ENCODE data around the gene IDUA. TPM values are rescaled to one million over a fixed set of nuclear protein-coding genes. Genes with fewer than 3 reads are reported as not detected.

The IDUA gene
- total RNA-seq, 1 experiment from 2014 or later = 35.0 TPM

DNA sequence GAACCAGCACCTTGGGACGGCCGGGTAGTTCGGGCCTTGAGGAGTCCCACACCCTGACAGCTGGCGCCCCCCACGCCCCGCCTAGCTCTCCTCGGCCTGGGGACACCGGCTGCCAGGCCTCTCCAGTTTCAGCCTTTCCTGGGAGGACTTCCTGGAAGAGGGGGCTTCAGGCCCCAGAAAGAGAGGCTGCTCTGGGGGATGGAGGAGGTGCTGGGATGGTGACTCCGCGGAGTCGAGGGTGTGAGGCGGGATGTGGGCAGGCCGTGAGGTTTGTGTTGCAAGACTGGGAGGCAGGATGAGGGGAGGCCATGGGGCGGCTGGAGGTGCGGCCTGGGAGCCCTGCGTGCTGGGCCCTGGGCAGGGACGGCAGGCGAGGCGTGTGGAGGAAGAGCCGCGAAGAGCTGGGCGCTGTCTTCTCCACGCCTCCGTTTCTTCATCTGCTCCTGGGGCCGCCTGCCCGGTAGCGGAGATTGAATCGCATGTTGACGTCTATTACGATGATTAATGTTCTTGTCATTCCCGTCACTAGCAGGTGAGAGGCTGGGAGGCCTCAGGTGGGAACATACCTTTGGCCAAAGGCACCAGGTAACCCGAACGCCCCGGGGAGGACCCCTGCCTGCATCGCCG is 23.7 kb downstream of the IDUA start:
- CTCF ChIA-PET = interaction anchor here (0.5 to 1.1 kb wide), 5 partner anchors 23 to 340 kb away, joined by 3 to 4 read pairs (median 3); no protein-coding TSS in a partner anchor
- TF ChIP-seq, protein P1, sequence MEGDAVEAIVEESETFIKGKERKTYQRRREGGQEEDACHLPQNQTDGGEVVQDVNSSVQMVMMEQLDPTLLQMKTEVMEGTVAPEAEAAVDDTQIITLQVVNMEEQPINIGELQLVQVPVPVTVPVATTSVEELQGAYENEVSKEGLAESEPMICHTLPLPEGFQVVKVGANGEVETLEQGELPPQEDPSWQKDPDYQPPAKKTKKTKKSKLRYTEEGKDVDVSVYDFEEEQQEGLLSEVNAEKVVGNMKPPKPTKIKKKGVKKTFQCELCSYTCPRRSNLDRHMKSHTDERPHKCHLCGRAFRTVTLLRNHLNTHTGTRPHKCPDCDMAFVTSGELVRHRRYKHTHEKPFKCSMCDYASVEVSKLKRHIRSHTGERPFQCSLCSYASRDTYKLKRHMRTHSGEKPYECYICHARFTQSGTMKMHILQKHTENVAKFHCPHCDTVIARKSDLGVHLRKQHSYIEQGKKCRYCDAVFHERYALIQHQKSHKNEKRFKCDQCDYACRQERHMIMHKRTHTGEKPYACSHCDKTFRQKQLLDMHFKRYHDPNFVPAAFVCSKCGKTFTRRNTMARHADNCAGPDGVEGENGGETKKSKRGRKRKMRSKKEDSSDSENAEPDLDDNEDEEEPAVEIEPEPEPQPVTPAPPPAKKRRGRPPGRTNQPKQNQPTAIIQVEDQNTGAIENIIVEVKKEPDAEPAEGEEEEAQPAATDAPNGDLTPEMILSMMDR (IDR thresholded peaks at IDR 0.05; ENCODE audit: unreplicated experiment) = no peak
- peak; percentile 91 for DNase-seq (ENCODE audit: unreplicated experiment)
- no TSS peak for BruUV-seq (replicated peaks)
- POLR2A ChIA-PET = interaction anchor here (0.6 to 1.7 kb wide), 19 partner anchors 12 to 336 kb away, joined by 3 to 7 read pairs (median 4); partner anchors contain the start of genes GAK, TMEM175 and UVSSA
- Mint-ChIP-seq H3K4me1 (ENCODE audit: insufficient read depth, unreplicated experiment) (peaks cover 11% of the 10 kb centered on the region), H3K27ac (ENCODE audit: low read depth, unreplicated experiment) (peak overlapping the region; percentile 76), H3K27me3 (ENCODE audit: insufficient read depth, unreplicated experiment) (peaks cover 29% of the 10 kb centered on the region), H3K9me3 (ENCODE audit: unreplicated experiment) (no peaks in the 10 kb centered on the region), H3K36me3 (ENCODE audit: insufficient read depth, unreplicated experiment) (peaks cover 7% of the 10 kb centered on the region), H3K4me3 (ENCODE audit: unreplicated experiment) (peak overlapping the region; percentile 79)
- intact Hi-C loops (cut with micrococcal nuclease) = loop anchor here (5.0 kb wide), 1 partner anchor 72 kb away; no protein-coding TSS in a partner anchor

DNA sequence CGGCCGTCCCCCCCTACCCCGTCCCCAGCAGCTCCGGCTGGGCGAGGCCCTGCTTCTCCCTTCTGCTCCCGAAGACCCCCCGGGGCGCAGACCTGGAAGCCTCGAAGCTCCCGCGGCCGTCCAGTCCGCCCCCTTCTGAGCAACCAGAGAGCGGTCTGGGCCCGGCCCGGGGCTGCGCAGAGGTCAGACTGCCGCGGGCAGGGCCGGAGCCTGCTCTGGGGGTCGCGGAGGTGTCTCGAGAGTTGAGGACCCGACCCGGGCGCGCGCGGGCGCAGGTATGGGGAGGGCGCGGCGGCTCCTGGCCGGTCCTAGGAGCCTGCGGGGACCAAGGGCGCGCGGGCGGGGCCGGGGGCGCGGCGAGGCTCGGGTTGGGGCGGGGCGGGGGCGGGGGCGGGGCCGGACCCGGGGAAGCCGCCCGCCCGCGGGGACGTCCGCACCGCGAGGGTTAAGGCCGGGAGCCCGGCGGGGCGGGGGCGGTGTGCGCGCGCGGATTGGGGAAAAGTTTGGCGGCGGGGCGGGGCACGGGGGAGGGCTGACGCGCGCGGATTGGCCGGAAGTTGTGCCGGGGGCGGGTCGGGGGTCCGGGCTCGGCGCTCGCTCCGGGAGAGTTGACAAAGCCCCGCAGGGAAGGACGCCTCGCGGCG is 24.3 kb downstream of the IDUA start, which contains the start of gene FGFRL1:
TSS of gene FGFRL1 (plus strand) at position 605 of the 644 bp plus-strand sequence. CDS start 860 bp downstream, outside the sequence.
- POLR2A ChIA-PET = interaction anchor here (0.7 to 1.7 kb wide), 16 partner anchors 13 to 336 kb away, joined by 3 to 7 read pairs (median 4); partner anchors contain the start of gene UVSSA
- Mint-ChIP-seq H3K27ac (ENCODE audit: low read depth, unreplicated experiment) (peak within 1 kb of the TSS; percentile 76), H3K27me3 (ENCODE audit: insufficient read depth, unreplicated experiment) (peaks cover 29% of the 10 kb centered on the region), H3K9me3 (ENCODE audit: unreplicated experiment) (no peaks in the 10 kb centered on the region), H3K4me3 (ENCODE audit: unreplicated experiment) (peak within 1 kb of the TSS; percentile 79), H3K4me1 (ENCODE audit: insufficient read depth, unreplicated experiment) (peaks cover 11% of the 10 kb centered on the region), H3K36me3 (ENCODE audit: insufficient read depth, unreplicated experiment) (peaks cover 7% of the 10 kb centered on the region)
- intact Hi-C loops (cut with micrococcal nuclease) = loop anchor here (5.0 kb wide), 1 partner anchor 71 kb away; no protein-coding TSS in a partner anchor
- CTCF ChIA-PET = interaction anchor here (0.5 to 1.1 kb wide), 4 partner anchors 30 to 889 kb away, joined by 3 to 4 read pairs (median 3); no protein-coding TSS in a partner anchor
- TF ChIP-seq, protein P1 (IDR thresholded peaks at IDR 0.05; ENCODE audit: unreplicated experiment) = no peak
- DNase-seq (ENCODE audit: unreplicated experiment) = peak; percentile 89
- no TSS peak for BruUV-seq (replicated peaks)

DNA sequence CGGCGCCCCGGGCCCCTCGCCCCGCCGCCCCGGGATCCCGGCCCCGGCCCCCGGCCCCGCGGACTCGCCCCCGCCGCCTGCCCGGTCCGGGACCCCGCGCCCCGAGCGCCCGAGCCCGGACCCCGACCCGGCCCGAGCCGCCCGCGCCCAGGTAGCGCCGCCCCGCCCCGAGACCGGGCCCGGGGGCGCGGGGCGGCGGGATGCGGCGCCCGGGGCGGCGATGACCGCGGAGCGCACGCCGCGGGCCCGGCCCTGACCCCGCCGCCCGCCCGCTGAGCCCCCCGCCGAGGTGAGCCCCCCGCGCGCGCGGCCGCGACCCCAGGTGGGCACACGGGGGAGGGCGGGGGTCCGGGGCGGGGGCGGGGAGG is 24.8 kb downstream of the IDUA start:
- CTCF ChIA-PET = interaction anchor here (0.5 kb wide), 1 partner anchor 889 kb away, joined by 3 read pairs; no protein-coding TSS in a partner anchor
- BruUV-seq (replicated peaks) = no TSS peak
- Mint-ChIP-seq H3K36me3 (ENCODE audit: insufficient read depth, unreplicated experiment) (peaks cover 7% of the 10 kb centered on the region), H3K4me3 (ENCODE audit: unreplicated experiment) (peak overlapping the region; percentile 79), H3K27me3 (ENCODE audit: insufficient read depth, unreplicated experiment) (peaks cover 25% of the 10 kb centered on the region), H3K4me1 (ENCODE audit: insufficient read depth, unreplicated experiment) (peaks cover 11% of the 10 kb centered on the region), H3K9me3 (ENCODE audit: unreplicated experiment) (no peaks in the 10 kb centered on the region), H3K27ac (ENCODE audit: low read depth, unreplicated experiment) (no peak overlapping the region)
- TF ChIP-seq, protein P1 (IDR thresholded peaks at IDR 0.05; ENCODE audit: unreplicated experiment) = no peak
- POLR2A ChIA-PET = interaction anchor here (0.6 kb wide), 1 partner anchor 165 kb away, joined by 3 read pairs; no protein-coding TSS in a partner anchor
- DNase-seq (ENCODE audit: unreplicated experiment) = no peak
- intact Hi-C loops (cut with micrococcal nuclease) = loop anchor here (5.0 kb wide), 1 partner anchor 71 kb away; no protein-coding TSS in a partner anchor

Data from MCF 10A (cell line).